Neural crest cell (in vitro differentiated cells): ENCODE results near the gene RALGAPB. TPM values are rescaled to one million over a fixed set of nuclear protein-coding genes. Genes with fewer than 3 reads are reported as not detected.
"Not testable (repeated sequence)": the region's sequence is repeated elsewhere in the genome, so short reads cannot be mapped to it uniquely, and the experiment has no call there.

ENCODE experiments used
- DNase-seq: peaks from one replicate; pipeline ENCODE4 v3.0.0; 2021; ENCODE audit warnings: low read depth, mixed read lengths, low spot score
- H3K27ac Mint-ChIP-seq: one replicate; pipeline ENCODE4 v1.8.0; 2021; ENCODE audit warnings: mild to moderate bottlenecking, mixed read lengths; ENCODE audit not compliant: unreplicated experiment
- H3K27me3 Mint-ChIP-seq: 2 replicates; pipeline ENCODE4 v1.8.0; 2021; ENCODE audit warnings: low read depth, mild to moderate bottlenecking, mixed read lengths
- H3K36me3 Mint-ChIP-seq: 2 replicates; pipeline ENCODE4 v1.8.0; 2021; ENCODE audit warnings: low read depth, mild to moderate bottlenecking, mixed read lengths
- H3K4me1 Mint-ChIP-seq: 2 replicates; pipeline ENCODE4 v1.8.0; 2021; ENCODE audit warnings: mixed read lengths
- H3K4me3 Mint-ChIP-seq: one replicate; pipeline ENCODE4 v1.8.0; 2021; ENCODE audit warnings: mild to moderate bottlenecking, mixed read lengths
- H3K9me3 Mint-ChIP-seq: 2 replicates; pipeline ENCODE4 v1.8.0; 2021; ENCODE audit warnings: mixed read lengths
- total RNA-seq: library from RNA; stranded (reverse); gene quantifications from 2 replicates; pipeline ENCODE4 v1.2.1, GENCODE V29; 2021
- TF ChIP-seq, protein P1 (sequence below): fragments of 200-600 bp; sonication (generic); conservative IDR thresholded peaks from 2 replicates; pipeline ENCODE4 v1.5.0; 2021; ENCODE audit warnings: antibody characterized with exemption, mild to moderate bottlenecking

The RALGAPB gene
- total RNA-seq, 1 donor from 2014 or later = 34.7 TPM

DNA sequence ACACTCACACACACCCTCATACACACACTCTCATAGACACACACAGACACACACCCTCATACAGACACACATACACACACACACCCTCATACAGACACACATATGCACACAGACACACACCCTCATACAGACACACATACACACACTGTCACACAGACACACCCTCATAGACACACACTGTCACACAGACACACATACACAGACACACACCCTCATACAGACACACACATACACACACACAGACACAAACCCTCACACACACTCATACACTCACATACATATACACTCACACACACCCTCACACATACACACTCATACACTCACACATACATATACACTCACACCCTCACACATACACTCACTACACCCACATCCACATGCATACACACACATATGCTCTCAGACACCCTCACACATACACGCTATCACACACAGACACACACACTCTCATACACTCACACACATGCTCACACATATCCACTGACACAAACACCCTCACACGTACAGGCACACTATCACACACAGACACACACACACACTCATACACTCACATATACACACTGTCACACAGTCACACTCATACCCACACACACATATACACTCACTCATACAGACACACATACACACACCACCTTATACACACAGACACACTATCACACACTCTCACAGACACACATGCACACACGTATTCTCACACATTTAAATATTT, 117.5 kb downstream of the RALGAPB start:
- TF ChIP-seq, protein P1, sequence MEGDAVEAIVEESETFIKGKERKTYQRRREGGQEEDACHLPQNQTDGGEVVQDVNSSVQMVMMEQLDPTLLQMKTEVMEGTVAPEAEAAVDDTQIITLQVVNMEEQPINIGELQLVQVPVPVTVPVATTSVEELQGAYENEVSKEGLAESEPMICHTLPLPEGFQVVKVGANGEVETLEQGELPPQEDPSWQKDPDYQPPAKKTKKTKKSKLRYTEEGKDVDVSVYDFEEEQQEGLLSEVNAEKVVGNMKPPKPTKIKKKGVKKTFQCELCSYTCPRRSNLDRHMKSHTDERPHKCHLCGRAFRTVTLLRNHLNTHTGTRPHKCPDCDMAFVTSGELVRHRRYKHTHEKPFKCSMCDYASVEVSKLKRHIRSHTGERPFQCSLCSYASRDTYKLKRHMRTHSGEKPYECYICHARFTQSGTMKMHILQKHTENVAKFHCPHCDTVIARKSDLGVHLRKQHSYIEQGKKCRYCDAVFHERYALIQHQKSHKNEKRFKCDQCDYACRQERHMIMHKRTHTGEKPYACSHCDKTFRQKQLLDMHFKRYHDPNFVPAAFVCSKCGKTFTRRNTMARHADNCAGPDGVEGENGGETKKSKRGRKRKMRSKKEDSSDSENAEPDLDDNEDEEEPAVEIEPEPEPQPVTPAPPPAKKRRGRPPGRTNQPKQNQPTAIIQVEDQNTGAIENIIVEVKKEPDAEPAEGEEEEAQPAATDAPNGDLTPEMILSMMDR = no peak
- H3K27me3 Mint-ChIP-seq = no peaks in the 10 kb centered on the region
- no peaks in the 10 kb centered on the region for H3K4me1 Mint-ChIP-seq
- no peak overlapping the region for H3K27ac Mint-ChIP-seq
- no peaks in the 10 kb centered on the region for H3K9me3 Mint-ChIP-seq
- no peak overlapping the region for H3K4me3 Mint-ChIP-seq
- no peak for DNase-seq
- no peaks in the 10 kb centered on the region for H3K36me3 Mint-ChIP-seq

DNA sequence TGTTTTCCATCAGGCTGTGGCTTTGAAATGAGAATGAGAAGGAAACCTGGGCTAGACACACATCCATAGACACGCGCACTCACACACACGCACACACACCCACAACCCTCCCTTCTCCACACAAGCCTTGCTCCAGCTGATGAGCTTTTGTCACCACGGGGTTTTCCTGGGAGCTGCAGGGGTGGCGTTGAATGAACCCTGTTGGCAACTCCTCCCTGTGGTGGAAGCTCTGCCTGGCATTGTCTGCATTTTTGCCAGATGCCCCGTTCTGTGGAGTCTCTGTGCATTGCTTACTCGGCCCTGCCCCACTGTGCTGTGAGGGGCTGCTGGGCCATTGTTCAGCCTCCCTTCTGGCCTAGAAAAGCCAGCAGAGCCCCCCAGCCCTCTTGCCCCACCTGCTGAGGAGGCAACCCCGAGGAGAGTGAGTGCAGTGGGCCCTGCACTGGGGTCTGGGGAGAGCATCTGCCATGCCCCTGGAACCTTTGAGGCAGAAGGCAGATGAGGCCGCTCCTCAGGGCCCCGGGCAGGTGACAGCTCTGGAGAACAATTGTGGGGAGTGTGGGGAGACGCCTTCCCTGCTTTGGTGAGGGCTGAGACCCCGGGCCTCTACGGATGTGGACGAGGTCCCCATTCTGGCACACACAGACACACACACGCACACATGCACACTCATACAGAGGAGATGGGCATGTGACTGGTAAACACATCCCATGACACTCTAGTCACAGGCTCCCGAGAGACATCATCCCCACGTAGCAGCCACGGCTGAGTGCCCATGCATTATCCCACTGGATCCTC, 118.2 kb downstream of the RALGAPB start:
- H3K4me1 Mint-ChIP-seq = no peaks in the 10 kb centered on the region
- no peaks in the 10 kb centered on the region for H3K27me3 Mint-ChIP-seq
- no peak for DNase-seq
- no peaks in the 10 kb centered on the region for H3K36me3 Mint-ChIP-seq
- no peak overlapping the region for H3K27ac Mint-ChIP-seq
- no peak overlapping the region for H3K4me3 Mint-ChIP-seq
- no peaks in the 10 kb centered on the region for H3K9me3 Mint-ChIP-seq
- TF ChIP-seq, protein P1 = no peak

DNA sequence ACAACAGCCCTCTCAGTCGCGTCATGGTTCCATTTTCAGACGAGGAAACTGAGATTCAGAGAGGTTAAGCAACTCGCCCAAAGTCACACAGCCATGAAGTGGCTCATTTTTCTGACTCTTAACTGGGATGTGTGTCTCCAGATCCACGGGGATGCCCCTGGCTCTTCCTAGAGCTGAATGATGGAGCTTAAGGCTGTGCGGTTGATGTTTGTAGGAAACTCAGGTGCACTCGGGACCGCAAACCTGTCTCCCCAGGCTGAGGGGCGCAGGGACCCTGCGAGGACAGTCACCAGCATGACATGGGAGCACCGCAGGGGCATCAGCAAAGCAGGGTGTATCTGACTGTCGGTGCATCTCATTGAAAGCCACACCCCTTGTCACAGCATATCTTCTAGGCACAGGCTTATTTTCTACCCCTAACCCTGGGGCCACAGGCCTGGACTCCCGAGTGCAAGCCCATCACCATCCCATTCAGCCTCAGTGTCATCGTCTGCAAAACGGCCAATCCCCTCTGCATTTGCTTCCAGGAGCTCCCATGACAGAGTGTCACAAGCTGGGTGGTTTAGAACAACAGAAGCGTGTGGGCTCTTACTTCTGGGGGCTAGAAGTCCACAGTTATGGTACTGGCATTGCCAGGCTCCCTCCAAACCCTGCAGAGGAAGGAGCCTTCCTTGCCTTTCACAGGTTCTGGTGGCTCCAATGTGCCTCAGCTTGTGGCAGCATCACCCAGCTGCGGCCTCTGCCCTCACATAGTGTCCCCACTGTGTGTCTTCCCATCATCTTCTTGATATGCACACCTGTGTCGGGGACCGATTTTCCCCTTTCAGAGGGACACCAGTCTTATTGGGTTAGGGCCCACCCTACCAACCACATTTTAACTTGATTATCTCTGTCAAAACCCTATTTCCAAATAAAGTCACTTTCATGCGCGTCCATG, 119.1 kb downstream of the RALGAPB start:
- H3K27me3 Mint-ChIP-seq = no peaks in the 10 kb centered on the region
- no peak overlapping the region for H3K4me3 Mint-ChIP-seq
- no peak overlapping the region for H3K27ac Mint-ChIP-seq
- H3K4me1 Mint-ChIP-seq = no peaks in the 10 kb centered on the region
- no peaks in the 10 kb centered on the region for H3K36me3 Mint-ChIP-seq
- no peak for DNase-seq
- TF ChIP-seq, protein P1 = no peak
- no peaks in the 10 kb centered on the region for H3K9me3 Mint-ChIP-seq

DNA sequence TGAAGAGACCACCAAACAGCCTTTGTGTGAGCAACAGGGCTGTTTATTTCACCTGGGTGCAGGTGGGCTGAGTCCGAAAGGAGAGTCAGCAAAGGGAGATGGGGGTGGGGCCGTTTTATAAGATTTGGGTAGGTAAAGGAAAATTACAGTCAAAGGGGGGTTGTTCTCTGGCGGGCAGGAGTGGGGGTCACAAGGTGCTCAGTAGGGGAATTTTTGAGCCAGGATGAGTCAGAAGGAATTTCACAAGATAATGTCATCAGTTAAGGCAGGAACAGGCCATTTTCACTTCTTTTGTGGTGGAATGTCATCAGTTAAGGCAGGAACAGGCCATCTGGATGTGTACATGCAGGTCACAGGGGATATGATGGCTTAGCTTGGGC, 119.8 kb downstream of the RALGAPB start:
- not testable (repeated sequence) for H3K36me3 Mint-ChIP-seq, H3K4me3 Mint-ChIP-seq, H3K9me3 Mint-ChIP-seq, DNase-seq, H3K4me1 Mint-ChIP-seq, H3K27ac Mint-ChIP-seq, H3K27me3 Mint-ChIP-seq

DNA sequence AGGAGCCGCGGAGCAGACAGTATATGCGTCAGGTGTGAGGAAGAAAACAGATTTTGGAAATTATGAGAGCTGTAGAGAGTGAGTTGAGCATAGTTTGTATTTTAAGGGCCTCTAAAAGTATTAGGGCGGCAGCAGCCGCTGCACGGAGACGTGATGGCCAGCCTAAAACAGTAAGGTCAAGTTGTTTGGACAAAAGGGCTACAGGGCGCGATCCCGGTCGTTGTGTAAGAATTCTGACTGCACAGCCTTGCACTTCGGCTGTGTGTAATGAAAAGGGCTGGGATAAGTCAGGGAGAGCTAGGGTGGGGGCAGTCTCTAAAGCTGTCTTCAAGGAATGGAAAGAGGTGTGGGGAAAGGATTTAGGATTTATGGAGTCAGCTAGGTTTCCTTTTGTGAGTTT, 121.6 kb downstream of the RALGAPB start:
- DNase-seq, H3K4me1 Mint-ChIP-seq, H3K27ac Mint-ChIP-seq, H3K4me3 Mint-ChIP-seq, H3K36me3 Mint-ChIP-seq, H3K9me3 Mint-ChIP-seq: not testable (repeated sequence)
- H3K27me3 Mint-ChIP-seq = peaks cover 15% of the 10 kb centered on the region

DNA sequence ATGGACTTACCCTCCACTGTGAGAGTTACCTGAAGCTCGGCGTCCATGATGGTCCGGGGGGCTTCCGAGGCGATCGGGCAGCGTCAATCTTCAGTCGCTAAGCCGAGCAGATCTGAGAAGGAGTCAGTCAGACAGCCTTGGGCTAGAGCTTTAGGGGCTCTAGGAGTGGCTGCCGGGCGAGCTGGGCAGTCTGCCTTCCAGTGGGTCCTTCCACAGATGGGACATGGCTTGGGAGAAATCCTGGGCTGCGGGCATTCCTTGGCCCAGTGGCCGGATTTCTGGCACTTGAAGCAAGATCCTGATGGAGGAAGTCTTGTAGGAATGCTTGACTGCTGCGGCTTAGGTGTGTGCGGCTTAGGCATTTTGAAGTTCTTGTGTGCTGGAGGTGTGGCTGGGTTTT, 123.2 kb downstream of the RALGAPB start:
- H3K27ac Mint-ChIP-seq, H3K36me3 Mint-ChIP-seq, H3K4me3 Mint-ChIP-seq, H3K4me1 Mint-ChIP-seq, DNase-seq, H3K9me3 Mint-ChIP-seq: not testable (repeated sequence)
- peaks cover 23% of the 10 kb centered on the region for H3K27me3 Mint-ChIP-seq
